OCI-LY1 (cell line): Measurements from ENCODE around the gene TMED6.
A peak's percentile ranks its signal among the peaks of the same experiment; 100 is the strongest.

Source experiments
- H2AFZ ChIP-seq: fragments of 200-600 bp; sonication (generic), shearing (Covaris generic); 2 replicates; pipeline ENCODE4 v1.6.0; 2014; ENCODE audit warnings: antibody characterized with exemption, mild to moderate bottlenecking, low read length
- H3F3A ChIP-seq: fragments of 200-600 bp; sonication (generic), shearing (Covaris generic); 2 replicates; pipeline ENCODE4 v1.6.0; 2014; ENCODE audit warnings: mild to moderate bottlenecking, antibody characterized with exemption, low read length, moderate library complexity; ENCODE audit not compliant: insufficient read depth
- H3K27ac ChIP-seq: fragments of 200-600 bp; sonication (generic); 2 replicates; pipeline ENCODE4 v1.5.1; 2014; ENCODE audit warnings: low read length, mixed run types, mild to moderate bottlenecking, low read depth; ENCODE audit not compliant: poor library complexity, severe bottlenecking
- H3K27me3 ChIP-seq: fragments of 200-600 bp; sonication (generic); 2 replicates; pipeline ENCODE4 v1.6.0; 2014; ENCODE audit warnings: antibody characterized with exemption, mild to moderate bottlenecking, low read length, moderate library complexity; ENCODE audit not compliant: insufficient read depth
- H3K36me3 ChIP-seq: fragments of 200-600 bp; sonication (generic); 2 replicates; pipeline ENCODE4 v1.6.1; 2014; ENCODE audit warnings: mild to moderate bottlenecking, antibody characterized with exemption, low read length, moderate library complexity, mixed read lengths; ENCODE audit not compliant: insufficient read depth
- H3K4me1 ChIP-seq: fragments of 200-600 bp; sonication (generic); 2 replicates; pipeline ENCODE4 v1.5.1; 2014; ENCODE audit warnings: mild to moderate bottlenecking, low read length, moderate library complexity; ENCODE audit not compliant: insufficient read depth, severe bottlenecking
- H3K4me2 ChIP-seq: fragments of 200-600 bp; sonication (generic), shearing (Covaris generic); 2 replicates; pipeline ENCODE4 v1.6.1; 2014; ENCODE audit warnings: low read length
- H3K4me3 ChIP-seq: fragments of 200-600 bp; sonication (generic); 2 replicates; pipeline ENCODE4 v1.5.1; 2014; ENCODE audit warnings: low read length, low read depth, mild to moderate bottlenecking, mixed read lengths; ENCODE audit not compliant: poor library complexity, severe bottlenecking
- H3K79me2 ChIP-seq: fragments of 200-600 bp; shearing (Covaris generic); 2 replicates; pipeline ENCODE4 v1.6.1; 2016; ENCODE audit warnings: mixed run types, low read length, mixed read lengths; ENCODE audit not compliant: insufficient read depth
- H3K9ac ChIP-seq: fragments of 200-600 bp; sonication (generic), shearing (Covaris generic); 2 replicates; pipeline ENCODE4 v1.6.1; 2014; ENCODE audit warnings: mild to moderate bottlenecking, low read length, mixed read lengths
- H3K9me2 ChIP-seq: fragments of 200-600 bp; sonication (generic), shearing (Covaris generic); 2 replicates; pipeline ENCODE4 v1.6.1; 2014; ENCODE audit warnings: low read depth, mild to moderate bottlenecking, low read length, mixed read lengths
- H3K9me3 ChIP-seq: fragments of 200-600 bp; shearing (Covaris generic); 2 replicates; pipeline ENCODE4 v1.6.1; 2014; ENCODE audit warnings: low read length, mixed read lengths
- H4K20me1 ChIP-seq: fragments of 200-600 bp; sonication (generic), shearing (Covaris generic); 2 replicates; pipeline ENCODE4 v1.6.0; 2016; ENCODE audit warnings: mild to moderate bottlenecking, low read length; ENCODE audit not compliant: insufficient read depth
- CTCF ChIP-seq: fragments of 200-600 bp; sonication (generic), shearing (Covaris generic); IDR thresholded peaks from 2 replicates; pipeline ENCODE4 v1.5.1; 2017; ENCODE audit warnings: mild to moderate bottlenecking, antibody characterized with exemption, low read length, moderate library complexity, mixed read lengths
- EZH2 ChIP-seq: fragments of 200-600 bp; sonication (generic), shearing (Covaris generic); IDR thresholded peaks from 2 replicates; pipeline ENCODE4 v1.8.0; 2017; ENCODE audit warnings: borderline replicate concordance, mixed run types, mild to moderate bottlenecking, antibody characterized with exemption, low read length, moderate library complexity, mixed read lengths

Gene TMED6

GRCh38 chr16:69310653-69311532 is 40.7 kb downstream of the TMED6 start, which contains the start of gene VPS4A:
TSS of gene VPS4A (plus strand) at chr16:69311350. CDS start at chr16:69311512, 162 bp downstream.
- no peak for TF ChIP-seq EZH2
- peak; percentile 67 for TF ChIP-seq CTCF
- no peaks in the 10 kb centered on the region for H3K9me2 ChIP-seq
- H3K4me2 ChIP-seq: peak within 1 kb of the TSS; percentile 78
- peak within 1 kb of the TSS; percentile 73 for H3K9ac ChIP-seq
- H4K20me1 ChIP-seq: no peaks in the 10 kb centered on the region
- H2AFZ ChIP-seq: no peak within 1 kb of the TSS
- H3F3A ChIP-seq: no peaks in the 10 kb centered on the region; the same call in 1 of the 2 replicates
- H3K4me1 ChIP-seq: peaks cover 10% of the 10 kb centered on the region
- no peaks in the 10 kb centered on the region for H3K9me3 ChIP-seq
- H3K27me3 ChIP-seq: no peaks in the 10 kb centered on the region
- H3K79me2 ChIP-seq: peaks cover 8% of the 10 kb centered on the region
- peak within 1 kb of the TSS; percentile 71 for H3K4me3 ChIP-seq
- peak within 1 kb of the TSS; percentile 52 for H3K27ac ChIP-seq
- peaks cover 24% of the 10 kb centered on the region for H3K36me3 ChIP-seq

- Histone ChIP-seq H3K27ac (no peak overlapping the region), H3K9ac (no peak overlapping the region), H3K36me3 (peaks cover 12% of the 10 kb centered on the region; the same call in 1 of the 2 replicates), H3K9me2 (no peaks in the 10 kb centered on the region), H3K4me1 (peaks cover 10% of the 10 kb centered on the region), H3K27me3 (no peaks in the 10 kb centered on the region), H4K20me1 (no peaks in the 10 kb centered on the region), H2AFZ (no peak overlapping the region), H3K4me3 (no peak overlapping the region), H3F3A (no peaks in the 10 kb centered on the region; the same call in 1 of the 2 replicates), H3K79me2 (peaks cover 8% of the 10 kb centered on the region), H3K4me2 (no peak overlapping the region), H3K9me3 (no peaks in the 10 kb centered on the region)
- no peak for TF ChIP-seq CTCF
These were observed 42.3 kb downstream of the TMED6 start for GRCh38 chr16:69309316-69309715.

GRCh38 chr16:69307856-69308255 is 43.7 kb downstream of the TMED6 start:
- Histone ChIP-seq H3K4me2 (no peak overlapping the region), H3K27me3 (no peaks in the 10 kb centered on the region), H3K27ac (no peak overlapping the region), H3K4me3 (no peak overlapping the region), H3K79me2 (peaks cover 8% of the 10 kb centered on the region), H3K36me3 (peaks cover 11% of the 10 kb centered on the region; the same call in 1 of the 2 replicates), H3K9me2 (no peaks in the 10 kb centered on the region), H3K4me1 (peaks cover 10% of the 10 kb centered on the region), H2AFZ (no peak overlapping the region), H3F3A (no peaks in the 10 kb centered on the region; the same call in 1 of the 2 replicates), H4K20me1 (no peaks in the 10 kb centered on the region), H3K9ac (no peak overlapping the region), H3K9me3 (no peaks in the 10 kb centered on the region)
- no peak for TF ChIP-seq EZH2
- no peak for TF ChIP-seq CTCF
